Endothelial cell of umbilical vein (primary cell): ENCODE data around the gene SRL.

Source experiments
- EZH2 ChIP-seq: IDR thresholded peaks from 2 replicates; pipeline ENCODE4 v1.6.1; 2012; ENCODE audit warnings: borderline replicate concordance, low read depth, mild to moderate bottlenecking, moderate library complexity, low read length, inconsistent platforms; ENCODE audit not compliant: severe bottlenecking
- POLR2A ChIP-seq: IDR thresholded peaks from 2 replicates; pipeline ENCODE4 v1.6.1; 2012; ENCODE audit warnings: low read depth, mild to moderate bottlenecking, control low read depth, low read length
- TF ChIP-seq, protein P1 (sequence below), 2 donors: IDR thresholded peaks; 1 replicate in 1 of 2; 2 replicates in 1 of 2; pipeline ENCODE4 v1.5.1; 2011; ENCODE audit warnings: low read length in 2 of 2, mild to moderate bottlenecking in 2 of 2, moderate library complexity in 2 of 2, control low read depth in 1 of 2, inconsistent platforms in 1 of 2, low read depth in 1 of 2; ENCODE audit not compliant: insufficient read depth in 1 of 2; ENCODE audit errors: extremely low read depth in 1 of 2

- TF ChIP-seq, protein P1, sequence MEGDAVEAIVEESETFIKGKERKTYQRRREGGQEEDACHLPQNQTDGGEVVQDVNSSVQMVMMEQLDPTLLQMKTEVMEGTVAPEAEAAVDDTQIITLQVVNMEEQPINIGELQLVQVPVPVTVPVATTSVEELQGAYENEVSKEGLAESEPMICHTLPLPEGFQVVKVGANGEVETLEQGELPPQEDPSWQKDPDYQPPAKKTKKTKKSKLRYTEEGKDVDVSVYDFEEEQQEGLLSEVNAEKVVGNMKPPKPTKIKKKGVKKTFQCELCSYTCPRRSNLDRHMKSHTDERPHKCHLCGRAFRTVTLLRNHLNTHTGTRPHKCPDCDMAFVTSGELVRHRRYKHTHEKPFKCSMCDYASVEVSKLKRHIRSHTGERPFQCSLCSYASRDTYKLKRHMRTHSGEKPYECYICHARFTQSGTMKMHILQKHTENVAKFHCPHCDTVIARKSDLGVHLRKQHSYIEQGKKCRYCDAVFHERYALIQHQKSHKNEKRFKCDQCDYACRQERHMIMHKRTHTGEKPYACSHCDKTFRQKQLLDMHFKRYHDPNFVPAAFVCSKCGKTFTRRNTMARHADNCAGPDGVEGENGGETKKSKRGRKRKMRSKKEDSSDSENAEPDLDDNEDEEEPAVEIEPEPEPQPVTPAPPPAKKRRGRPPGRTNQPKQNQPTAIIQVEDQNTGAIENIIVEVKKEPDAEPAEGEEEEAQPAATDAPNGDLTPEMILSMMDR (IDR thresholded peaks at IDR 0.05; ENCODE audit: extremely low read depth in 1 of 2, insufficient read depth in 1 of 2, low read depth in 1 of 2, low read length in 2 of 2) = no peak
- TF ChIP-seq POLR2A (no peak), EZH2 (no peak)
These were observed 47.2 kb downstream of the SRL start for GRCh38 chr16:4194661-4195060.
